ENCODE results near the gene TOE1. TPM values are rescaled to one million over a fixed set of nuclear protein-coding genes. Genes with fewer than 3 reads are reported as not detected.
"Not testable (repeated sequence)": the region's sequence is repeated elsewhere in the genome, so short reads cannot be mapped to it uniquely, and the experiment has no call there.

TOE1 gene
- total and polyA plus RNA-seq, 2 of the 8 experiments (the other 6 are each of a cell fraction or from before 2014, with no cell fraction given), result 15.2 to 25.8 TPM

DNA sequence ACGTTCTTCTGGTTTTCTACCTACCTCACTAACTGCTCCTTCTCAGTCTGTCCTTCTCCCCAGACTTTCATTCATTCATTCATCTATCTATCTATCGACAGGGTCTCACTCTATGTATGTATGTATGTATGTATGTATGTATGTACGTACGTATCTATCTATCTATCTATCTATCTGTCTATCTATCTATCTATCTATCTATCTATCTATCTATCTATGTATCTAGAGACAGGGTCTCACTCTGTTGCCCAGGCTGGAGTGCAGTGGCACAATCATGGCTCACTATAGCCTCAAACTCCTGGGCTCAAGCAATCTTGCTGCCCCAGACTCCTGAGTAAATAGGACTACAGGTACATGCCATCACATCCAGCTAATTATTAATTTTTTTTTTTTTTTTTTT, 44.2 kb downstream of the TOE1 start:
- H3K79me2 ChIP-seq (ENCODE audit: control insufficient read depth in 1 of 2, insufficient read depth in 2 of 2, low read length in 2 of 2); H2AFZ ChIP-seq (ENCODE audit: low read length); H3K4me1 ChIP-seq (replicated peaks in 1 of 4; ENCODE audit: control insufficient read depth in 3 of 4, insufficient read depth in 4 of 4, low read length in 3 of 4); H3K23ac ChIP-seq (ENCODE audit: insufficient read length); H3K23me2 ChIP-seq (ENCODE audit: low read depth, low read length); H3K4me3 ChIP-seq (ENCODE audit: extremely low read depth in 1 of 4, insufficient read depth in 2 of 4, low read depth in 3 of 4, low read length in 4 of 4); H2BK15ac ChIP-seq (ENCODE audit: low read length); H4K20me1 ChIP-seq (replicated peaks in 1 of 2; ENCODE audit: control insufficient read depth in 1 of 2, insufficient read depth in 2 of 2, low read length in 2 of 2); H3K56ac ChIP-seq (replicated peaks; ENCODE audit: insufficient read length, low read depth, low read length); FAIRE-seq; H3K27me3 ChIP-seq (replicated peaks in 1 of 4; ENCODE audit: control insufficient read depth in 3 of 4, extremely low read depth in 1 of 4, insufficient read depth in 3 of 4, low read length in 3 of 4); H3K18ac ChIP-seq (ENCODE audit: extremely low read depth, low read length); H2BK5ac ChIP-seq (ENCODE audit: low read depth, low read length); H3K14ac ChIP-seq (ENCODE audit: insufficient read length); H2BK120ac ChIP-seq (replicated peaks; ENCODE audit: low read depth, low read length); H2AK5ac ChIP-seq (ENCODE audit: low read depth, low read length); H3K27ac ChIP-seq (ENCODE audit: low read depth, low read length); H3K9me3 ChIP-seq (ENCODE audit: insufficient read depth in 2 of 2, low read depth in 1 of 2, low read length in 1 of 2); H3K9ac ChIP-seq (replicated peaks in 1 of 4; ENCODE audit: extremely low read depth in 1 of 4, low read depth in 3 of 4, low read length in 3 of 4); H3K4me2 ChIP-seq (ENCODE audit: insufficient read depth in 1 of 2, low read depth in 2 of 2, low read length in 2 of 2); H2BK20ac ChIP-seq (ENCODE audit: low read length); H2BK12ac ChIP-seq (ENCODE audit: low read depth, low read length); H3K36me3 ChIP-seq (ENCODE audit: control insufficient read depth in 2 of 4, insufficient read depth in 4 of 4, low read length in 3 of 4); H4K5ac ChIP-seq (ENCODE audit: insufficient read length, low read depth, low read length); H3K4ac ChIP-seq (replicated peaks; ENCODE audit: insufficient read length, low read depth, low read length); CTCF ChIA-PET (ENCODE audit: partially characterized antibody); DNase-seq (ENCODE audit: low read depth in 1 of 2, low spot score in 2 of 2); H4K91ac ChIP-seq (replicated peaks; ENCODE audit: insufficient read length, low read length); H3K79me1 ChIP-seq (ENCODE audit: low read depth, low read length); H4K8ac ChIP-seq (ENCODE audit: extremely low read depth, insufficient read depth, low read length): not testable (repeated sequence)
- 90% methylated on average over 4 of the region's 4 CpGs; no CpG with 5 or more reads in 1 of the 2 experiments for WGBS, 2 experiments (ENCODE audit: extremely low coverage in 1 of 2, insufficient coverage in 1 of 2, insufficient read length in 1 of 2, insufficient replicate concordance in 2 of 2, low coverage in 1 of 2, low lambda C conversion rate in 2 of 2, missing lambda C conversion rate in 1 of 2)
- POLR2A ChIA-PET (ENCODE audit: partially characterized antibody), result interaction anchor here (0.7 to 0.9 kb wide), 2 partner anchors 43 to 137 kb away, joined by 3 read pairs; no protein-coding TSS in a partner anchor
